SK-N-SH (cell line): ENCODE measurements around the gene KCTD14. TPM values are rescaled to one million over a fixed set of nuclear protein-coding genes. Genes with fewer than 3 reads are reported as not detected.

Experiments
- CTCF ChIA-PET: fragments of 300-600, 350-600 bp; formaldehyde crosslinking; extraction: SDS; loops from one replicate; lab custom pipeline; 2021; lab: Yijun Ruan, JAX
- POLR2A ChIA-PET: fragments of 350-600 bp; sonication (Branson Sonifier 250); formaldehyde crosslinking; extraction: SDS; loops from one replicate; lab custom pipeline; 2020; ENCODE audit warnings: antibody characterized with exemption, inconsistent platforms; lab: Yijun Ruan, JAX
- DNase-seq: peaks from one replicate; pipeline ENCODE4 v3.0.0; 2012
- H2AFZ ChIP-seq: fragments of 200-600 bp; sonication (generic); 2 replicates; pipeline ENCODE4 v1.8.1; 2016; ENCODE audit warnings: antibody characterized with exemption, mild to moderate bottlenecking, low read depth
- H3F3A ChIP-seq: fragments of 200-600 bp; sonication (generic); replicated peaks from 2 replicates; pipeline ENCODE3; 2016; ENCODE audit warnings: antibody characterized with exemption, mild to moderate bottlenecking; ENCODE audit not compliant: insufficient read depth
- H3K27ac ChIP-seq, 2 experiments: fragments of 200-500 bp in 1 of 2; fragments of 200-600 bp in 1 of 2; sonication (Bioruptor generic) in 1 of 2; sonication (generic), shearing (Covaris generic) in 1 of 2; 2 replicates each; pipeline versions ENCODE4 v1.5.1 to v1.6.1; 2014 to 2016; ENCODE audit warnings: low read depth in 2 of 2, inconsistent platforms in 1 of 2, low read length in 1 of 2, mild to moderate bottlenecking in 1 of 2, mixed read lengths in 1 of 2
- H3K27me3 ChIP-seq: fragments of 200-600 bp; sonication (generic), shearing (Covaris generic); 2 replicates; pipeline ENCODE4 v1.6.1; 2016; ENCODE audit warnings: mixed run types; ENCODE audit not compliant: insufficient read depth
- H3K36me3 ChIP-seq, 2 experiments: fragments of 200-500 bp in 1 of 2; fragments of 200-600 bp in 1 of 2; sonication (Bioruptor generic) in 1 of 2; sonication (generic) in 1 of 2; replicated peaks in 1 of 2; 2 replicates each; pipeline versions ENCODE3 to v1.5.1; 2014 to 2016; ENCODE audit warnings: low read length in 1 of 2, mild to moderate bottlenecking in 1 of 2; ENCODE audit not compliant: insufficient read depth in 2 of 2, control insufficient read depth in 1 of 2
- H3K4me1 ChIP-seq, 2 experiments: fragments of 200-500 bp in 1 of 2; fragments of 200-600 bp in 1 of 2; sonication (Bioruptor generic) in 1 of 2; sonication (generic), shearing (Covaris generic) in 1 of 2; 2 replicates each; pipeline versions ENCODE4 v1.5.1 to v1.6.1; 2014 to 2016; ENCODE audit warnings: low read depth in 1 of 2, low read length in 1 of 2, mixed run types in 1 of 2; ENCODE audit not compliant: insufficient read depth in 2 of 2, control insufficient read depth in 1 of 2
- H3K4me2 ChIP-seq: fragments of 200-600 bp; sonication (generic), shearing (Covaris generic); 2 replicates; pipeline ENCODE4 v1.6.1; 2017; ENCODE audit warnings: mixed run types
- H3K4me3 ChIP-seq, 2 experiments: fragments of 200-500 bp in 1 of 2; fragments of 200-600 bp in 1 of 2; sonication (Bioruptor generic) in 1 of 2; sonication (generic), shearing (Covaris generic) in 1 of 2; 2 replicates each; pipeline versions ENCODE4 v1.5.1 to v1.8.1; 2014 to 2016; ENCODE audit warnings: low read depth in 2 of 2, inconsistent platforms in 1 of 2, low read length in 1 of 2, mild to moderate bottlenecking in 1 of 2, mixed read lengths in 1 of 2, moderate library complexity in 1 of 2
- H3K79me2 ChIP-seq: fragments of 200-600 bp; sonication (generic); 2 replicates; pipeline ENCODE4 v1.8.1; 2017; ENCODE audit warnings: mild to moderate bottlenecking; ENCODE audit not compliant: insufficient read depth
- H3K9ac ChIP-seq: fragments of 200-600 bp; sonication (generic); 2 replicates; pipeline ENCODE4 v1.6.1; 2017; ENCODE audit warnings: mixed run types
- H3K9me2 ChIP-seq: fragments of 200-600 bp; sonication (generic); 2 replicates; pipeline ENCODE4 v1.6.1; 2017; ENCODE audit warnings: mixed run types
- H3K9me3 ChIP-seq: fragments of 200-600 bp; sonication (generic); 2 replicates; pipeline ENCODE4 v1.6.1; 2017; ENCODE audit warnings: mixed run types, mild to moderate bottlenecking, moderate library complexity
- H4K20me1 ChIP-seq: fragments of 200-600 bp; sonication (generic); 2 replicates; pipeline ENCODE4 v1.6.1; 2017; ENCODE audit warnings: mild to moderate bottlenecking, mixed run types; ENCODE audit not compliant: insufficient read depth
- CHD2 ChIP-seq: fragments of 150-350 bp; IDR thresholded peaks from 2 replicates; pipeline ENCODE4 v1.6.1; 2018; ENCODE audit warnings: low read length; ENCODE audit not compliant: partially characterized antibody
- ELF1 ChIP-seq: IDR thresholded peaks from 2 replicates; pipeline ENCODE4 v1.4.0; 2012
- EZH2phosphoT487 ChIP-seq: fragments of 200-600 bp; sonication (generic); IDR thresholded peaks from 2 replicates; pipeline ENCODE4 v1.6.1; 2017; ENCODE audit warnings: low read depth, mixed run types, mild to moderate bottlenecking, antibody characterized with exemption, moderate library complexity, borderline replicate concordance
- FOSL2 ChIP-seq: IDR thresholded peaks from 2 replicates; pipeline ENCODE4 v1.4.0; 2012; ENCODE audit warnings: low read depth, mild to moderate bottlenecking, moderate library complexity, borderline replicate concordance
- FOXJ3 ChIP-seq: sonication (generic); formaldehyde crosslinking; IDR thresholded peaks from 2 replicates; pipeline ENCODE4 v1.5.1; 2020; ENCODE audit warnings: mild to moderate bottlenecking, missing genetic modification reagents
- FOXM1 ChIP-seq: IDR thresholded peaks from 2 replicates; pipeline ENCODE4 v1.4.0; 2012; ENCODE audit warnings: low read depth, mild to moderate bottlenecking
- GATA2 ChIP-seq: sonication (generic); formaldehyde crosslinking; IDR thresholded peaks from 2 replicates; pipeline ENCODE4 v1.5.0; 2020; ENCODE audit warnings: mild to moderate bottlenecking, missing genetic modification reagents
- JUND ChIP-seq: IDR thresholded peaks from 2 replicates; pipeline ENCODE4 v1.4.0; 2012
- MXI1 ChIP-seq: IDR thresholded peaks from 2 replicates; pipeline ENCODE4 v1.6.1; 2012; ENCODE audit warnings: mild to moderate bottlenecking, low read depth, low read length, improper control_type of control experiment
- POLR2AphosphoS5 ChIP-seq: IDR thresholded peaks from 2 replicates; pipeline ENCODE4 v1.6.1; 2012; ENCODE audit warnings: low read depth, low read length
- RAD21 ChIP-seq: IDR thresholded peaks from 2 replicates; pipeline ENCODE4 v1.6.1; 2012; ENCODE audit warnings: mild to moderate bottlenecking, low read length
- RFX5 ChIP-seq: IDR thresholded peaks from 2 replicates; pipeline ENCODE4 v1.6.1; 2012; ENCODE audit warnings: mild to moderate bottlenecking, improper control_type of control experiment, low read length
- RXRA ChIP-seq: IDR thresholded peaks from 2 replicates; pipeline ENCODE4 v1.4.0; 2012; ENCODE audit warnings: low read depth, mild to moderate bottlenecking, borderline replicate concordance
- TAF1 ChIP-seq: IDR thresholded peaks from 2 replicates; pipeline ENCODE4 v1.6.1; 2012; ENCODE audit warnings: low read depth, mild to moderate bottlenecking, low read length, moderate library complexity, borderline replicate concordance
- TEAD4 ChIP-seq: IDR thresholded peaks from 2 replicates; pipeline ENCODE4 v1.4.0; 2012; ENCODE audit warnings: mild to moderate bottlenecking, borderline replicate concordance; ENCODE audit not compliant: insufficient read depth
- WGBS: methylation state at CpG from one replicate; pipeline ENCODE4 v1.1.6; 2017; ENCODE audit warnings: low lambda C conversion rate; 5-methylcytosine and 5-hydroxymethylcytosine counted together
- polyA plus RNA-seq, 3 experiments: library from polyadenylated mRNA; depleted of rRNA; stranded (reverse); fragments of >200 nt; gene quantifications; 2 replicates each; pipeline ENCODE4 v1.2.3, GENCODE V29; 2012
- TF ChIP-seq, protein P1 (sequence below): IDR thresholded peaks from 2 replicates; pipeline ENCODE4 v1.4.0; 2012; ENCODE audit warnings: low read depth, borderline replicate concordance
- TF ChIP-seq, protein P2 (sequence below): IDR thresholded peaks from 2 replicates; pipeline ENCODE4 v1.4.0; 2012; ENCODE audit warnings: low read depth
- TF ChIP-seq, protein P3 (sequence below): IDR thresholded peaks from 2 replicates; pipeline ENCODE4 v1.4.0; 2012; ENCODE audit warnings: low read depth, borderline replicate concordance

The KCTD14 gene
- polyA plus RNA-seq, 1 of the 3 experiments (the other 2 are of a cell fraction) = 0.25 TPM

DNA sequence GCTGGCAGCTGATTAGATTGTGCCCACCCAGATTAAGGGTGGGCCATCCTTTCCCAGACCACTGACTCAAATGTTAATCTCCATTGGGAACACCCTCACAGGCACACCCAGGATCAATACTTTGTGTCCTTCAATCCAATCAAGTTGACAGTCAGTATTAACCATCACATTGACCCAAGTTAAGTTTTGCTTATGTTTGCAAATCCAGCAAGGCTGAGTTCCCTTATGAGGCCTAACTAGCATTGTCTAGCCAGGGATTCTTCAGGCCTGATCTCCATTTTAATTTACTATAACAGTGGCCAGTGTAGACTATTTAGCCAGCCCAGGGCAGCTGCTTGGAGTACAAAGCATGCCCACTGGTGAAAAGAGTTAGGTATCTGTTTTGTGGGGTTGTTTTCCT, 2.3 kb upstream of the KCTD14 start:
- Histone ChIP-seq H3K36me3 (no peaks in the 10 kb centered on the region), H3K4me1 (peaks cover 4 to 7% of the 10 kb centered on the region in 2 experiments; a peak in 3 of 4 replicates), H3K9ac (no peak overlapping the region), H3K9me3 (no peaks in the 10 kb centered on the region), H4K20me1 (no peaks in the 10 kb centered on the region), H3K4me3 (no peak overlapping the region), H3K27me3 (no peaks in the 10 kb centered on the region), H3F3A (peaks cover 5% of the 10 kb centered on the region), H3K4me2 (no peak overlapping the region), H3K79me2 (no peaks in the 10 kb centered on the region), H3K27ac (no peak overlapping the region), H3K9me2 (no peaks in the 10 kb centered on the region), H2AFZ (no peak overlapping the region)
- no peak for DNase-seq
- TF ChIP-seq FOXJ3 (CRISPR knock-in tag) (no peak), POLR2AphosphoS5 (no peak), TEAD4 (no peak)
- CTCF ChIA-PET = no interaction called here
- POLR2A ChIA-PET = no interaction called here

DNA sequence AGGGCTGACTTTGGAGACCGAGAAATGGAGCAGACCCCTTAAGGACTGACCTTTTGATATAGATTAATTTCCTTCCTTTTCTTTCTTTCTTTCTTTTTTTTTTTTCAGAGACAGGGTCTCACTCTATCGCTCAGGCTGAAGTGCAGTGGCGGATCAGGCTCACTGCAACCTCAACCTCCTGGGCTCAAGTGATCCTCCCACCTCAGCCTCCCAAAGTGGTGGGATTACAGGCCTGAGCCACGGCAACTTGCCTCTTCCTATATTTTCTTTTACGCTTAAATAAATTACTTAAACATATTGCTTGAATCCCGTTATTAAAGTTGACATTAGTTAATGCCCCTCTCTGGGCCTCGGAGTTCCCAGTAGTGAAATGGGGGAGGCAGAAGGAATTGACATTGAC, 350 bp upstream of the KCTD14 start:
- 91% methylated on average over 7 of the region's 7 CpGs for WGBS
- Histone ChIP-seq H2AFZ (no peak overlapping the region), H3K36me3 (no peaks in the 10 kb centered on the region), H3K9ac (no peak overlapping the region), H3K27me3 (no peaks in the 10 kb centered on the region), H3F3A (no peaks in the 10 kb centered on the region), H3K27ac (no peak overlapping the region), H3K9me2 (no peaks in the 10 kb centered on the region), H4K20me1 (no peaks in the 10 kb centered on the region), H3K4me1 (no peaks in the 10 kb centered on the region), H3K79me2 (no peaks in the 10 kb centered on the region), H3K4me3 (no peak overlapping the region), H3K9me3 (no peaks in the 10 kb centered on the region), H3K4me2 (no peak overlapping the region)
- DNase-seq = no peak
- CTCF ChIA-PET = no interaction called here
- POLR2A ChIA-PET = no interaction called here
- TF ChIP-seq CHD2 = no peak

DNA sequence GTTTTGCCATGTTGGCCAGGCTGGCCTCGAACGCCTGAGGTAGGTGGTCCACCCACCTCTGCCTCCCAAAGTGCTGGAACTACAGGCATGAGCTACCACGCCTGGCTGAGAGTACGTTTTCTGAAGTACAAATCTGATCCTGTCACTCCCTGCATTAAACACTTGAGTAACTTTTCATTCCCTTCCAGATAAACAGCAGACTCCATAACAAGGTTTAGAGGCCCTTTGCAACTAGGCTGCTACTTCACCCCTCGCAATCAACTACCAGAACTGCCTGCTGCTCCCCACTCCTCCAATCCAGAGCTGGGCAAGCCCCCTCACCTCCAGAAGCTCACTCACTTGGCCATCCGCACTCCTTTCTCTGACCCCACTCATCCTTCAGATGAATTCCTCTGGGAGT, 1.5 kb downstream of the KCTD14 start:
- 92% methylated on average over 6 of the region's 6 CpGs for WGBS
- H3K9ac ChIP-seq = no peak overlapping the region
- H3K27ac ChIP-seq = no peak overlapping the region
- no peak overlapping the region for H3K4me2 ChIP-seq
- POLR2A ChIA-PET = no interaction called here
- CTCF ChIA-PET = interaction anchor here (1.4 kb wide), 1 partner anchor 21 kb away, joined by 4 read pairs; no protein-coding TSS in a partner anchor
- H4K20me1 ChIP-seq = no peaks in the 10 kb centered on the region
- no peaks in the 10 kb centered on the region for H3F3A ChIP-seq
- no peaks in the 10 kb centered on the region for H3K36me3 ChIP-seq
- no peaks in the 10 kb centered on the region for H3K27me3 ChIP-seq
- no peaks in the 10 kb centered on the region for H3K9me3 ChIP-seq
- no peaks in the 10 kb centered on the region for H3K79me2 ChIP-seq
- no peak overlapping the region for H3K4me3 ChIP-seq
- no peaks in the 10 kb centered on the region for H3K4me1 ChIP-seq
- no peak for DNase-seq
- no peak overlapping the region for H2AFZ ChIP-seq
- no peak for TF ChIP-seq ELF1
- TF ChIP-seq EZH2phosphoT487 = no peak
- TF ChIP-seq MXI1 = no peak
- TF ChIP-seq RAD21 = no peak
- TF ChIP-seq FOXM1 = no peak
- TF ChIP-seq, protein P1, sequence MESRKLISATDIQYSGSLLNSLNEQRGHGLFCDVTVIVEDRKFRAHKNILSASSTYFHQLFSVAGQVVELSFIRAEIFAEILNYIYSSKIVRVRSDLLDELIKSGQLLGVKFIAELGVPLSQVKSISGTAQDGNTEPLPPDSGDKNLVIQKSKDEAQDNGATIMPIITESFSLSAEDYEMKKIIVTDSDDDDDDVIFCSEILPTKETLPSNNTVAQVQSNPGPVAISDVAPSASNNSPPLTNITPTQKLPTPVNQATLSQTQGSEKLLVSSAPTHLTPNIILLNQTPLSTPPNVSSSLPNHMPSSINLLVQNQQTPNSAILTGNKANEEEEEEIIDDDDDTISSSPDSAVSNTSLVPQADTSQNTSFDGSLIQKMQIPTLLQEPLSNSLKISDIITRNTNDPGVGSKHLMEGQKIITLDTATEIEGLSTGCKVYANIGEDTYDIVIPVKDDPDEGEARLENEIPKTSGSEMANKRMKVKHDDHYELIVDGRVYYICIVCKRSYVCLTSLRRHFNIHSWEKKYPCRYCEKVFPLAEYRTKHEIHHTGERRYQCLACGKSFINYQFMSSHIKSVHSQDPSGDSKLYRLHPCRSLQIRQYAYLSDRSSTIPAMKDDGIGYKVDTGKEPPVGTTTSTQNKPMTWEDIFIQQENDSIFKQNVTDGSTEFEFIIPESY = no peak
- no peak for TF ChIP-seq GATA2 (CRISPR knock-in tag)
- TF ChIP-seq, protein P2, sequence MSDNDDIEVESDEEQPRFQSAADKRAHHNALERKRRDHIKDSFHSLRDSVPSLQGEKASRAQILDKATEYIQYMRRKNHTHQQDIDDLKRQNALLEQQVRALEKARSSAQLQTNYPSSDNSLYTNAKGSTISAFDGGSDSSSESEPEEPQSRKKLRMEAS = no peak
- no peak for TF ChIP-seq FOSL2
- TF ChIP-seq, protein P3, sequence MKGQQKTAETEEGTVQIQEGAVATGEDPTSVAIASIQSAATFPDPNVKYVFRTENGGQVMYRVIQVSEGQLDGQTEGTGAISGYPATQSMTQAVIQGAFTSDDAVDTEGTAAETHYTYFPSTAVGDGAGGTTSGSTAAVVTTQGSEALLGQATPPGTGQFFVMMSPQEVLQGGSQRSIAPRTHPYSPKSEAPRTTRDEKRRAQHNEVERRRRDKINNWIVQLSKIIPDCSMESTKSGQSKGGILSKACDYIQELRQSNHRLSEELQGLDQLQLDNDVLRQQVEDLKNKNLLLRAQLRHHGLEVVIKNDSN = no peak
- no peak for TF ChIP-seq JUND
- no peak for TF ChIP-seq FOXJ3 (CRISPR knock-in tag)
- no peak for TF ChIP-seq POLR2AphosphoS5
- no peak for TF ChIP-seq CHD2
- no peak for TF ChIP-seq RXRA
- no peak for TF ChIP-seq RFX5
- no peak for TF ChIP-seq TAF1
- no peaks in the 10 kb centered on the region for H3K9me2 ChIP-seq
